HG02884 (cell line): ENCODE results near the gene ZNF408.

ENCODE experiments used
- ATAC-seq: cut with Tn5 transposase; IDR thresholded peaks from one replicate; pipeline ENCODE4 v1.9.1; 2021; ENCODE audit warnings: mild to moderate bottlenecking, moderate library complexity; ENCODE audit not compliant: unreplicated experiment

Gene ZNF408

GRCh38 chr11:46675949-46676348, 24.9 kb upstream of the ZNF408 start:
- ATAC-seq = no peak

- ATAC-seq = no peak
Measured at GRCh38 chr11:46676436-46677158, 24.2 kb upstream of the ZNF408 start.

GRCh38 chr11:46677169-46677568, 23.7 kb upstream of the ZNF408 start:
- ATAC-seq = no peak

GRCh38 chr11:46677991-46678740, 22.7 kb upstream of the ZNF408 start:
- no peak for ATAC-seq

GRCh38 chr11:46678741-46679130, 22.1 kb upstream of the ZNF408 start:
- no peak for ATAC-seq

GRCh38 chr11:46679241-46680163, 21.3 kb upstream of the ZNF408 start:
- no peak for ATAC-seq

- ATAC-seq = no peak
Measured at GRCh38 chr11:46680164-46680760, 20.6 kb upstream of the ZNF408 start.

- no peak for ATAC-seq
Measured at GRCh38 chr11:46680815-46681214, 20.0 kb upstream of the ZNF408 start.

GRCh38 chr11:46681814-46682213, 19.0 kb upstream of the ZNF408 start:
- ATAC-seq = no peak

GRCh38 chr11:46682773-46683752, 17.8 kb upstream of the ZNF408 start:
- ATAC-seq = no peak

- ATAC-seq = no peak
Measured at GRCh38 chr11:46684367-46684766, 16.5 kb upstream of the ZNF408 start.

- ATAC-seq = no peak
Measured at GRCh38 chr11:46686886-46687795, 13.7 kb upstream of the ZNF408 start.

GRCh38 chr11:46690702-46691101, 10.1 kb upstream of the ZNF408 start:
- ATAC-seq = no peak

- ATAC-seq = no peak
Measured at GRCh38 chr11:46692450-46692849, 8.4 kb upstream of the ZNF408 start.

- no peak for ATAC-seq
Measured at GRCh38 chr11:46693597-46694012, 7.2 kb upstream of the ZNF408 start.

GRCh38 chr11:46694072-46694471, 6.8 kb upstream of the ZNF408 start:
- no peak for ATAC-seq

- ATAC-seq = no peak
Measured at GRCh38 chr11:46694607-46695006, 6.2 kb upstream of the ZNF408 start.

GRCh38 chr11:46695345-46696211, 5.3 kb upstream of the ZNF408 start:
- no peak for ATAC-seq
